Measurements from ENCODE around the gene CHAF1A.
A peak's percentile ranks its signal among the peaks of the same experiment; 100 is the strongest.

Gene CHAF1A

GRCh38 chr19:4361152-4362046 is 41.0 kb upstream of the CHAF1A start:
- no peak overlapping the region for H3K4me3 Mint-ChIP-seq
- ATAC-seq (replicated peaks; ENCODE audit: extremely low read depth, poor library complexity, severe bottlenecking) (no peak), DNase-seq (ENCODE audit: low spot score in 2 of 2) (no peak)
- peaks cover 10% of the 10 kb centered on the region for H3K36me3 Mint-ChIP-seq (ENCODE audit: insufficient read depth)
- H3K9me3 Mint-ChIP-seq: no peaks in the 10 kb centered on the region
- no peaks in the 10 kb centered on the region for H3K4me1 Mint-ChIP-seq
- H3K27ac Mint-ChIP-seq (ENCODE audit: low read depth): no peak overlapping the region
- no peaks in the 10 kb centered on the region for H3K27me3 Mint-ChIP-seq

- DNase-seq (ENCODE audit: low spot score in 2 of 2): no peak
Observed at GRCh38 chr19:4362101-4362828, 40.2 kb upstream of the CHAF1A start.

GRCh38 chr19:4362831-4363545 is 39.5 kb upstream of the CHAF1A start:
- H3K36me3 Mint-ChIP-seq (ENCODE audit: insufficient read depth): peaks cover 12% of the 10 kb centered on the region

More at GRCh38 chr19:4362101-4362828, 40.2 kb upstream of the CHAF1A start:
- no peak for ATAC-seq (replicated peaks; ENCODE audit: extremely low read depth, poor library complexity, severe bottlenecking)
- no peak overlapping the region for H3K4me3 Mint-ChIP-seq
- H3K27ac Mint-ChIP-seq (ENCODE audit: low read depth): peak overlapping the region; percentile 25
- H3K9me3 Mint-ChIP-seq: no peaks in the 10 kb centered on the region
- H3K4me1 Mint-ChIP-seq: no peaks in the 10 kb centered on the region
- H3K36me3 Mint-ChIP-seq (ENCODE audit: insufficient read depth): peaks cover 10% of the 10 kb centered on the region
- H3K27me3 Mint-ChIP-seq: no peaks in the 10 kb centered on the region

GRCh38 chr19:4363571-4364304 is 38.7 kb upstream of the CHAF1A start:
- H3K36me3 Mint-ChIP-seq (ENCODE audit: insufficient read depth): peaks cover 14% of the 10 kb centered on the region
- no peaks in the 10 kb centered on the region for H3K9me3 Mint-ChIP-seq
- no peak overlapping the region for H3K4me3 Mint-ChIP-seq
- no peak overlapping the region for H3K27ac Mint-ChIP-seq (ENCODE audit: low read depth)
- DNase-seq (ENCODE audit: low spot score in 2 of 2) (no peak), ATAC-seq (replicated peaks; ENCODE audit: extremely low read depth, poor library complexity, severe bottlenecking) (no peak)
- no peaks in the 10 kb centered on the region for H3K27me3 Mint-ChIP-seq
- peaks cover 3% of the 10 kb centered on the region for H3K4me1 Mint-ChIP-seq

More at GRCh38 chr19:4362831-4363545, 39.5 kb upstream of the CHAF1A start:
- Mint-ChIP-seq H3K9me3 (no peaks in the 10 kb centered on the region), H3K27ac (ENCODE audit: low read depth) (no peak overlapping the region), H3K27me3 (no peaks in the 10 kb centered on the region), H3K4me1 (no peaks in the 10 kb centered on the region), H3K4me3 (no peak overlapping the region)
- no peak for ATAC-seq (replicated peaks; ENCODE audit: extremely low read depth, poor library complexity, severe bottlenecking)
- no peak for DNase-seq (ENCODE audit: low spot score in 2 of 2)

GRCh38 chr19:4365341-4365740 is 37.1 kb upstream of the CHAF1A start:
- no peak for ATAC-seq (replicated peaks; ENCODE audit: extremely low read depth, poor library complexity, severe bottlenecking)
- H3K9me3 Mint-ChIP-seq: no peaks in the 10 kb centered on the region
- H3K36me3 Mint-ChIP-seq (ENCODE audit: insufficient read depth): peaks cover 15% of the 10 kb centered on the region
- H3K27ac Mint-ChIP-seq (ENCODE audit: low read depth): no peak overlapping the region
- no peaks in the 10 kb centered on the region for H3K27me3 Mint-ChIP-seq
- no peak for DNase-seq (ENCODE audit: low spot score in 2 of 2)
- H3K4me1 Mint-ChIP-seq: peaks cover 17% of the 10 kb centered on the region
- H3K4me3 Mint-ChIP-seq: no peak overlapping the region

GRCh38 chr19:4365791-4366665 is 36.4 kb upstream of the CHAF1A start:
- ATAC-seq (replicated peaks; ENCODE audit: extremely low read depth, poor library complexity, severe bottlenecking) (no peak), DNase-seq (ENCODE audit: low spot score in 2 of 2) (no peak)
- Mint-ChIP-seq H3K27ac (ENCODE audit: low read depth) (peak overlapping the region; percentile 38), H3K4me1 (peaks cover 24% of the 10 kb centered on the region), H3K9me3 (no peaks in the 10 kb centered on the region), H3K36me3 (ENCODE audit: insufficient read depth) (peaks cover 14% of the 10 kb centered on the region), H3K4me3 (no peak overlapping the region), H3K27me3 (no peaks in the 10 kb centered on the region)

- Mint-ChIP-seq H3K4me1 (peaks cover 28% of the 10 kb centered on the region), H3K9me3 (no peaks in the 10 kb centered on the region), H3K27ac (ENCODE audit: low read depth) (peak overlapping the region; percentile 38), H3K27me3 (no peaks in the 10 kb centered on the region), H3K4me3 (no peak overlapping the region), H3K36me3 (ENCODE audit: insufficient read depth) (peaks cover 14% of the 10 kb centered on the region)
- DNase-seq (ENCODE audit: low spot score in 2 of 2) (no peak), ATAC-seq (replicated peaks; ENCODE audit: extremely low read depth, poor library complexity, severe bottlenecking) (no peak)
Observed at GRCh38 chr19:4366666-4367335, 35.6 kb upstream of the CHAF1A start.

GRCh38 chr19:4367336-4367723 is 35.1 kb upstream of the CHAF1A start:
- H3K4me3 Mint-ChIP-seq: peak overlapping the region; percentile 86
- ATAC-seq (replicated peaks; ENCODE audit: extremely low read depth, poor library complexity, severe bottlenecking): no peak
- H3K27ac Mint-ChIP-seq (ENCODE audit: low read depth): peak overlapping the region; percentile 25
- DNase-seq (ENCODE audit: low spot score in 2 of 2): no peak
- H3K4me1 Mint-ChIP-seq: peaks cover 34% of the 10 kb centered on the region
- H3K36me3 Mint-ChIP-seq (ENCODE audit: insufficient read depth): peaks cover 11% of the 10 kb centered on the region
- H3K27me3 Mint-ChIP-seq: no peaks in the 10 kb centered on the region
- H3K9me3 Mint-ChIP-seq: no peaks in the 10 kb centered on the region

GRCh38 chr19:4367781-4368127 is 34.7 kb upstream of the CHAF1A start:
- H3K4me3 Mint-ChIP-seq: peak overlapping the region; percentile 86
- ATAC-seq (replicated peaks; ENCODE audit: extremely low read depth, poor library complexity, severe bottlenecking) (no peak), DNase-seq (ENCODE audit: low spot score in 2 of 2) (no peak)
- H3K9me3 Mint-ChIP-seq: no peaks in the 10 kb centered on the region
- peaks cover 38% of the 10 kb centered on the region for H3K4me1 Mint-ChIP-seq
- peaks cover 12% of the 10 kb centered on the region for H3K36me3 Mint-ChIP-seq (ENCODE audit: insufficient read depth)
- no peaks in the 10 kb centered on the region for H3K27me3 Mint-ChIP-seq
- H3K27ac Mint-ChIP-seq (ENCODE audit: low read depth): peak overlapping the region; percentile 25

GRCh38 chr19:4368128-4368820 is 34.2 kb upstream of the CHAF1A start:
- no peak for ATAC-seq (replicated peaks; ENCODE audit: extremely low read depth, poor library complexity, severe bottlenecking)
- DNase-seq (ENCODE audit: low spot score in 2 of 2): no peak
- H3K4me1 Mint-ChIP-seq: peaks cover 40% of the 10 kb centered on the region
- no peaks in the 10 kb centered on the region for H3K9me3 Mint-ChIP-seq
- H3K36me3 Mint-ChIP-seq (ENCODE audit: insufficient read depth): peaks cover 12% of the 10 kb centered on the region
- peak overlapping the region; percentile 86 for H3K4me3 Mint-ChIP-seq
- peak overlapping the region; percentile 91 for H3K27ac Mint-ChIP-seq (ENCODE audit: low read depth)
- H3K27me3 Mint-ChIP-seq: no peaks in the 10 kb centered on the region

Data from central memory CD8-positive, alpha-beta T cell (primary cell).